MM.1S (cell line): ENCODE results near the gene ADAR.
A peak's percentile ranks its signal among the peaks of the same experiment; 100 is the strongest.

Experiments used
- DNase-seq: peaks from one replicate; pipeline ENCODE4 v3.0.0-alpha.2; 2015
- H2AFZ ChIP-seq: fragments of 300-600 bp; sonication (generic); 2 replicates; pipeline ENCODE4 v1.6.0; 2016; ENCODE audit warnings: antibody characterized with exemption, low read length
- H3F3A ChIP-seq: fragments of 300-600 bp; sonication (generic); 2 replicates; pipeline ENCODE4 v1.6.1; 2016; ENCODE audit warnings: mild to moderate bottlenecking, antibody characterized with exemption, low read length, moderate library complexity, mixed read lengths; ENCODE audit not compliant: insufficient read depth
- H3K27ac ChIP-seq: fragments of 300-600 bp; sonication (generic); 2 replicates; pipeline ENCODE4 v1.5.1; 2016; ENCODE audit warnings: mild to moderate bottlenecking, low read length
- H3K27me3 ChIP-seq: fragments of 300-600 bp; sonication (generic); replicated peaks from 2 replicates; pipeline ENCODE4 v1.6.0; 2016; ENCODE audit warnings: low read length; ENCODE audit not compliant: insufficient read depth
- H3K36me3 ChIP-seq: fragments of 300-600 bp; sonication (generic); replicated peaks from 2 replicates; pipeline ENCODE4 v1.6.1; 2016; ENCODE audit warnings: mild to moderate bottlenecking, low read length, mixed read lengths; ENCODE audit not compliant: insufficient read depth
- H3K4me1 ChIP-seq: fragments of 300-600 bp; sonication (generic); 2 replicates; pipeline ENCODE4 v1.6.1; 2016; ENCODE audit warnings: low read length, mixed read lengths
- H3K4me2 ChIP-seq: fragments of 300-600 bp; sonication (generic); 2 replicates; pipeline ENCODE4 v1.6.0; 2016; ENCODE audit warnings: low read depth, low read length
- H3K4me3 ChIP-seq: fragments of 300-600 bp; sonication (generic); 2 replicates; pipeline ENCODE4 v1.5.1; 2016; ENCODE audit warnings: low read length, mixed read lengths
- H3K79me2 ChIP-seq: fragments of 300-600 bp; sonication (generic); 2 replicates; pipeline ENCODE4 v1.6.1; 2016; ENCODE audit warnings: mixed run types, low read length, mixed read lengths
- H3K9ac ChIP-seq: fragments of 300-600 bp; sonication (generic); 2 replicates; pipeline ENCODE4 v1.6.1; 2016; ENCODE audit warnings: low read length, mixed read lengths
- H3K9me2 ChIP-seq: fragments of 300-600 bp; sonication (generic); replicated peaks from 2 replicates; pipeline ENCODE4 v1.6.1; 2016; ENCODE audit warnings: mild to moderate bottlenecking, low read length, mixed read lengths; ENCODE audit not compliant: insufficient read depth
- H3K9me3 ChIP-seq: fragments of 300-600 bp; sonication (generic); replicated peaks from 2 replicates; pipeline ENCODE4 v1.6.1; 2016; ENCODE audit warnings: mild to moderate bottlenecking, low read length, mixed read lengths; ENCODE audit not compliant: insufficient read depth
- H4K20me1 ChIP-seq: fragments of 300-600 bp; sonication (generic); 2 replicates; pipeline ENCODE4 v1.6.1; 2016; ENCODE audit warnings: mild to moderate bottlenecking, low read length, moderate library complexity, mixed read lengths; ENCODE audit not compliant: insufficient read depth
- EZH2 ChIP-seq: fragments of 300-600 bp; sonication (generic); optimal IDR thresholded peaks from 2 replicates; pipeline ENCODE3; 2017; ENCODE audit warnings: low read depth, mild to moderate bottlenecking, antibody characterized with exemption, low read length, mixed read lengths
- EZH2phosphoT487 ChIP-seq: fragments of 300-600 bp; sonication (generic); IDR thresholded peaks from 2 replicates; pipeline ENCODE4 v1.6.1; 2018; ENCODE audit warnings: antibody characterized with exemption, low read length
- TF ChIP-seq, protein P1 (sequence below): fragments of 300-600 bp; sonication (generic); IDR thresholded peaks from 2 replicates; pipeline ENCODE4 v1.5.1; 2016; ENCODE audit warnings: antibody characterized with exemption, low read length, mixed read lengths

ADAR gene

DNA sequence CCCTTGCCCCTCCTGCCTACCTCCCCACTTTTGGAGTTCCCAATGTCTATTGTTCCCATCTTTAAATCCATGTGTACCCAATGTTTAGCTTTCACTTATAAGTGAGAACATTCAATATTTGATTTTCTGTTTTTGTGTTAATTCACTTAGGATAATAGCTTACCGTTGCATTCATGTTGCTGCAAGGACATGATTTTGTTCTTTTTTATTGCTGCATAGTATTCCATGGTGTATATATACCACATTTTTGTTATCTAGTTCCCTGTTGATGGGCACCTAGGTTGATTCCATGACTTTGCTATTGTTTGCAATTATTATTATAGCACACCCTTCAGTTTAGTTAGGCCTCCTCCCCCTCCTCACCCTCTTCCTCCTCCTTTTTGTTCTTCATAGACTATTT lies 33.5 kb upstream of the ADAR start:
- H3K9me2 ChIP-seq: no peaks in the 10 kb centered on the region
- no peak overlapping the region for H3K27ac ChIP-seq
- H3K79me2 ChIP-seq: no peaks in the 10 kb centered on the region
- no peak overlapping the region for H3K4me2 ChIP-seq
- H3K36me3 ChIP-seq: no peaks in the 10 kb centered on the region
- no peak overlapping the region for H3K4me3 ChIP-seq
- H3F3A ChIP-seq: no peaks in the 10 kb centered on the region
- TF ChIP-seq EZH2 (no peak), EZH2phosphoT487 (no peak)
- TF ChIP-seq, protein P1, sequence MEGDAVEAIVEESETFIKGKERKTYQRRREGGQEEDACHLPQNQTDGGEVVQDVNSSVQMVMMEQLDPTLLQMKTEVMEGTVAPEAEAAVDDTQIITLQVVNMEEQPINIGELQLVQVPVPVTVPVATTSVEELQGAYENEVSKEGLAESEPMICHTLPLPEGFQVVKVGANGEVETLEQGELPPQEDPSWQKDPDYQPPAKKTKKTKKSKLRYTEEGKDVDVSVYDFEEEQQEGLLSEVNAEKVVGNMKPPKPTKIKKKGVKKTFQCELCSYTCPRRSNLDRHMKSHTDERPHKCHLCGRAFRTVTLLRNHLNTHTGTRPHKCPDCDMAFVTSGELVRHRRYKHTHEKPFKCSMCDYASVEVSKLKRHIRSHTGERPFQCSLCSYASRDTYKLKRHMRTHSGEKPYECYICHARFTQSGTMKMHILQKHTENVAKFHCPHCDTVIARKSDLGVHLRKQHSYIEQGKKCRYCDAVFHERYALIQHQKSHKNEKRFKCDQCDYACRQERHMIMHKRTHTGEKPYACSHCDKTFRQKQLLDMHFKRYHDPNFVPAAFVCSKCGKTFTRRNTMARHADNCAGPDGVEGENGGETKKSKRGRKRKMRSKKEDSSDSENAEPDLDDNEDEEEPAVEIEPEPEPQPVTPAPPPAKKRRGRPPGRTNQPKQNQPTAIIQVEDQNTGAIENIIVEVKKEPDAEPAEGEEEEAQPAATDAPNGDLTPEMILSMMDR: no peak
- H4K20me1 ChIP-seq: no peaks in the 10 kb centered on the region
- no peaks in the 10 kb centered on the region for H3K9me3 ChIP-seq
- no peak overlapping the region for H3K9ac ChIP-seq
- no peaks in the 10 kb centered on the region for H3K27me3 ChIP-seq
- H3K4me1 ChIP-seq: no peaks in the 10 kb centered on the region
- no peak for DNase-seq
- no peak overlapping the region for H2AFZ ChIP-seq

DNA sequence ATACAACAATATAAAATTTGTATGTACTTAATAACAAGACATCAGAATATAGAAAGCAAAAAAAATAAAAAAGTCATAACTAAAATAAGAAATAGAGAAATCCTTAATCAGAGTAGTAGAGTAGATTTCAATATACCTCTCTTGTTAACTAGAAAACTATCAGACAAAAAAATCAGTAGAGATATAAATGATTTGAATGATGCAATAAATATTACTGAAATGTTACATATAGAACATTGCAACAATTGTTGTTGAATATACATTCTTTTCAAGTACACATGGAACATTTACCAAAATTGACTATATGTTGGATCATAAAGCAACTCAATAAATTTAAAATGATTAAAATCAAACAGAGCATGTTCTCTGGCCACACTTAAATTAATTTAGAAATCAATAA lies 31.9 kb upstream of the ADAR start:
- H3K4me3 ChIP-seq: no peak overlapping the region
- no peaks in the 10 kb centered on the region for H3K27me3 ChIP-seq
- no peaks in the 10 kb centered on the region for H3K4me1 ChIP-seq
- no peaks in the 10 kb centered on the region for H3K79me2 ChIP-seq
- H3K9ac ChIP-seq: no peak overlapping the region
- no peaks in the 10 kb centered on the region for H3F3A ChIP-seq
- H4K20me1 ChIP-seq: no peaks in the 10 kb centered on the region
- no peaks in the 10 kb centered on the region for H3K9me3 ChIP-seq
- TF ChIP-seq EZH2phosphoT487 (no peak), EZH2 (no peak)
- TF ChIP-seq, protein P1: no peak
- H3K27ac ChIP-seq: no peak overlapping the region
- H2AFZ ChIP-seq: no peak overlapping the region
- H3K36me3 ChIP-seq: no peaks in the 10 kb centered on the region
- H3K4me2 ChIP-seq: no peak overlapping the region
- H3K9me2 ChIP-seq: no peaks in the 10 kb centered on the region
- no peak for DNase-seq

DNA sequence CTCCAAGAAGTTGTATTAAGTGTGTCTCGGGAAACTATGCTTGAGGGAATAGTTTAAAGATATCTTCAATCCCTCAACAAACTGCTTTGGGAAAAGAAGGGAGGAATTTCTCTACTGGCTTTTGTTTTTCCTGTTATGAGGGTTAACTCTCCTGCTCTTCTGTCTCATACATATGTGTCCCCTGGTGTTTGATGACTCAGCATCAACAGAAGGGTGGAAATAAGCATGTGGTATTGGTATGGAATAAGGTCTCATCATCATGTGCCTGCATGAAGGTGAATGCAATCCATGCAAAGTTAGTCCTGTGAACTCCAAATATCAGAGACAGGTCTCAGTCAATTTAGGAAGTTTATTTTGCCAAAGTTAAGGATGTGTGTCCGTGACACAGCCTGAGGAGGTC lies 27.2 kb upstream of the ADAR start:
- no peaks in the 10 kb centered on the region for H3F3A ChIP-seq
- no peaks in the 10 kb centered on the region for H4K20me1 ChIP-seq
- no peaks in the 10 kb centered on the region for H3K4me1 ChIP-seq
- H3K27me3 ChIP-seq: no peaks in the 10 kb centered on the region
- no peaks in the 10 kb centered on the region for H3K9me3 ChIP-seq
- no peak overlapping the region for H3K27ac ChIP-seq
- DNase-seq: no peak
- H3K4me3 ChIP-seq: no peak overlapping the region
- H3K4me2 ChIP-seq: no peak overlapping the region
- H2AFZ ChIP-seq: no peak overlapping the region
- H3K9me2 ChIP-seq: no peaks in the 10 kb centered on the region
- H3K9ac ChIP-seq: no peak overlapping the region
- no peaks in the 10 kb centered on the region for H3K79me2 ChIP-seq
- TF ChIP-seq EZH2 (no peak), EZH2phosphoT487 (no peak)
- TF ChIP-seq, protein P1: no peak
- H3K36me3 ChIP-seq: no peaks in the 10 kb centered on the region

DNA sequence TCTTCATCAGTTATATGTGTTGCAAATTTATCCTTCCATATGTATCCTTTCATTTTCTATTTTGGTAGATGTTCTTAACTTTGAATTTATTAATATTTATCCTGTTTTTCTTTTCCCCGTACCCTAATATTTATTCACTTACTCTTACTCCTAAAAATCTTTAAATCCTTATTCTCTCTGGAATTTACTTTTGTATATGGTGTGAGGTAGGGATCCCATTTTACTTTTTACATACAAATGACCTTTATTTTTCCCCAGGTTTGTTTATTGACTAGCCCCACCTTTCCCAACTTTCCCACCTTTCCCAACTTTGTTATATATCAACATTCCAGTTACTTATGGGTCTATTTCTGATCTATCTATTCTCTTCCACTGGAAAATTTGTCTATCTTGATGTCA lies 21.7 kb upstream of the ADAR start:
- Histone ChIP-seq H2AFZ (no peak overlapping the region), H3K9me2 (no peaks in the 10 kb centered on the region), H3K4me3 (no peak overlapping the region), H3K9ac (no peak overlapping the region), H3F3A (peaks cover 18% of the 10 kb centered on the region), H3K4me2 (no peak overlapping the region), H3K27me3 (no peaks in the 10 kb centered on the region), H3K4me1 (peaks cover 19% of the 10 kb centered on the region), H3K36me3 (no peaks in the 10 kb centered on the region), H3K9me3 (no peaks in the 10 kb centered on the region), H3K79me2 (peaks cover 34% of the 10 kb centered on the region), H4K20me1 (no peaks in the 10 kb centered on the region), H3K27ac (peak overlapping the region; percentile 28; the same call in 1 of the 2 replicates)
- DNase-seq: no peak
- TF ChIP-seq, protein P1: no peak
- TF ChIP-seq EZH2phosphoT487: no peak
- no peak for TF ChIP-seq EZH2
